Fibroblast of skin of left biceps (primary cell): ENCODE measurements around the gene PALLD.
"Not testable (repeated sequence)": the region's sequence is repeated elsewhere in the genome, so short reads cannot be mapped to it uniquely, and the experiment has no call there.

Experiments
- DNase-seq, 2 experiments: peaks; one replicate each; pipeline ENCODE4 v3.0.0-alpha.2; 2013; ENCODE audit warnings: low read depth in 2 of 2

Gene PALLD

DNA sequence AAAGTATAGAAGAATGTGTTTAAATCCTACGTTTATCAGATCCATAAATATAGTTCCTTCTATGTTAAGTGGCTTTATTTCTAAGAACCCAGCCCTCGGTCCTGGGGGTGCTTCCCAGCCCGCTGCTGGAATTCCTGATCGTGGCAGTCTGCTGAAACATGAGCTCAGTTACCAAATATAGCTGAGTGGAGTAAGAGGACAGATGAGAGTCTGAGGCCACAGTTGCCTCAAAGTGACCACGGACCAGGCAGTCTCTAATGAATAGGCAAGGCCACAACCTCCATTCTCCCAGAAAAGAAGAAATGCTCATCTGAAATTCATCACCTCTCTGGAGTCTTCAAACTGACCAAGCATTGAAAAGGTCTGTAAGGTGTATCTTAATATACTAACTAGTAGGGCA lies at the start of gene PALLD:
Gene PALLD (plus strand): TSS at position 219 of the 400 bp plus-strand sequence.
- no peak for DNase-seq

DNA sequence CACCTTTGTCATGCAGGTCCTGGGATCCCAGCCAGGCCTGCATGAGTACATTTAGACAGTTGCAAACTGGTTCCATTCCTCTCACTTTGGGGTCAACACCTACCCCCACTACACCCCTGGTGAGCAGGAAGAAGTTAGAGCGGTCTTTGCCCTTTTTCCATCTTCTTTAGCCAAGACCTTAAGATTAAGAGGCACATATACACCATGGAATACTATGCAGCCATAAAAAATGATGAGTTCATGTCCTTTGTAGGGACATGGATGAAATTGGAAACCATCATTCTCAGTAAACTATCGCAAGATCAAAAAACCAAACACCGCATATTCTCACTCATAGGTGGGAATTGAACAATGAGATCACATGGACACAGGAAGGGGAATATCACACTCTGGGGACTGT lies 47.8 kb upstream of the PALLD start:
- DNase-seq, result not testable (repeated sequence)

DNA sequence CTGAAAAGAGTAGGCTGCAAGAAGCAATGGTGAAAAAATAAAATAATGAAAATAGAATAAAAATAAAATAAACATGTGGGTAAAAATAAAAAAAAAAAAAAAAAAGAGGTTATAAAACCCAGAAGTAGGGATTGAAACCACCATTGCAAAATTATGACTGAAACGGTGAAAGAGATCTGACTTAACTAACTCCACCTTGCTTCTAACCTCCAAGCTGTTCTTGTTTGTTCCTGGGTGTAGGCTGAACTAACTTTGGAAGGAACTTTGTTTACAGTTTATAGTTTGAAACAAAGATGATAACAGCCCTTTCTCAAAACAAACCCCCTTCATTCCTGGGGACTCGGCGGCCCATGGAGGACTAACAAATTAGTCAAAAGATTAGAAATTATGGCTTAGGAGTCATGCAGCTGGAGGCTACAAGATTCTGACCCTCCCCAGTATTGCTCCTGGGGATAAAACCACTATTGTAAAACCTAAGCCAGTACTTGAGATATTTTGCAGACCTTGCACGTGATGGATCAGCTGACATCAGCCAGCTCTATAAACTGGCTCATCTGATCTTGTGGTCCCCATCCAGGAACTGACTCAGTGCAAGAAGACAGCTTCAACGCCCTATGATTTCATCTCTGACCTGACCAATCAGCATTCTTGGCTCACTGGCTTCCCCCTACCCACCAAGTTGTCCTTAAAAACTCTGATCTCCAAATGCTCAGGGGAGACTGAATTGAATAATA lies 47.0 kb upstream of the PALLD start:
- peak in 1 of 2 experiments; percentile 9 for DNase-seq

DNA sequence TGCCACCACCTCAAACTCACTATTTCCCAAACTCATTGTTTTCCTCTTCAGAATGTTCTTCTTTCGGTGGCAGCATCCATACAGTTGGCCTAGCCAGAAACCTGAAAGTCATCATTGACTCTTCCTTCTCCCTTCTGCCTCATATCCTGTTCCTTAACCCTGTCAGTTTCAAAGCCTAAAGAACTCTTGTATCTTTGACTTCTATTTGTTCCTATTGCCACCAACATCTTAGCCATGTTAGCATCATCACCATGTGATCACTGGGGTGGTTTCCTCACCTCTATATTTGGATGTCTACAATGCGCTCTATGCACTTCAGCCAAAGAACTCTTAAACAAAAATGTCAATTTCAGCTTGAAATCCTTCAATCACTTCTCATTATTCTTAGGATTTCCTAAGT lies 45.5 kb upstream of the PALLD start:
- DNase-seq, result no peak

DNA sequence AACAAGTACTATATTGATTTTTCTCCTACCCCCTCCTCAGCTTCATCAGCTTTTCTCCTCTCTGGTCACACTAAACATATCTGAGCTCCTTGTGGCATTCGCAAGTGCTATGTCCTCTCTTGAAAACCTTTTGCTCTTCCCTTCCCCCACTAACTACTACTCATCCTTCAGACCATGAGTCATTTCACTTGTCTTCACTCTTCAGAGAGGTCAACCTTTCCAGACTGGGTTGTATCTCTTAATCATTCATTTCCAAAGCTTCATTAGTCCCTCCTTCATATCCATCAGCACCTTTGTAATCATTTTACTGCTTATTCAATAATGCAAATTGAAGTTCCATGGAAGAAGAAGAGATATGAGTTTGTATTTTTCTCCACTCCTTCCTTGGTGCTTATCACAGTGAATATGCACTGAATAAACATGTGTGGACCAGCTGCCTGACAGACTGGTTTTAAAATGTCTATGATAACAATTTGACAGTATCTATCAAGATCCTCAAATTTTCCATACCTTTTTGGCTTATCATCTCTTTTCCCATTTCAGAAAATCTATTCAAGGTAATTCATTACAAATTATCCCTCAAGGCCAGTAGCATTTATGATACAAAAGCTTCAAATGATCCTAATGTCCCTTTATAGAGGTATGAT lies 45.0 kb upstream of the PALLD start:
- DNase-seq, result peak in 1 of 2 experiments; percentile 19

DNA sequence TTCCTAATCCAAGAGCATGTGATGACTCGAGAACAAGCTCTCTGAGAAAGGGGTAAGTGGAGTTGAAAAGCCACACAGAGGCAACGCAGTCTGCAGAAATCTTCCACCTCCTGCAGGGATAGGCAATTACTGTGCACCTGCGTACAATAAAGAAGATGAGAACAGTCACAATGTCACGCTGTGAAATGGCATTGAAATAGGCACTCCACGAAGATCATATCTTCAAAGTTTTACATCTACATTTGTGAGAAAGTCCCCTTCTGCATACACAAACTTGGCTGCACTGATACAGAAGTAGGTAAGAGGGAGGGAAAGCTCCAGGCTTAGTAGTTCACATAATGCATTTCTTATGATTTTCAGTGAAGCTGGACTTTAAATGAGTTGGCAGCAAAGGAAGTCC lies 43.7 kb upstream of the PALLD start:
- no peak for DNase-seq

DNA sequence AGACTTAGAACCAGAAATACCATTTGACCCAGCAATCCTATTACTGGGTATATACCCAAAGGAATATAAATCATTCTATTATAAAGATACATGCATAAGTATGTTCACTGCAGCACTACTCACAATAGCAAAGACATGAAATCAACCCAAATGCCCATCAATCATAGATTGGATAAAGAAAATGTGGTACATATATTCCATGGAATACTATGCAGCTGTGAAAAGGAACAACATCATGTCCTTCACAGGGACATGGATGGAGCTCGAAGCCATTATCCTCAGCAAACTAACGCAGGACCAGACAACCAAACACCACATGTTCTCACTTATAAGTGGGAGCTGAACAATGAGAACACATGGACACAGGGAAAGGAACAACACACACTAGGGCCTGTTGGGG lies 38.6 kb upstream of the PALLD start:
- DNase-seq, result not testable (repeated sequence)

DNA sequence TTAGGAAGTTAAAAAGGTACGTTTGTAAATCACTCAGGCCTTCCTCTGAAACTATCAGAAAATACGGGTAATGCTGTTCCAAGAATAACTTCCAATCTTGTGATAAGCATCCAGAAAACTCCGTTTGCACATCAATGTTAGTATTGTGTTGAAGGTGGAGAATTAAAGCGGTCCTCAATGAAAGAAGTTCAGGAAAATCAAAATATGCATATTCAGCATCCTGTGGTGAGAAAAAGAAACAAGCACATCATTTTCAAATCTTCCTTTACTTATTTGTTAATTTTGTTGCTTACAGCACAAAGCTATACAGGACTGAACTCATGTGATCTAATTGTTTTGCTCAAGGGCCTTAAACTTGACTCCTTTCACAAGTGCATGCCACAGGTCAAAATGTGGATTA lies 35.0 kb upstream of the PALLD start:
- no peak for DNase-seq

DNA sequence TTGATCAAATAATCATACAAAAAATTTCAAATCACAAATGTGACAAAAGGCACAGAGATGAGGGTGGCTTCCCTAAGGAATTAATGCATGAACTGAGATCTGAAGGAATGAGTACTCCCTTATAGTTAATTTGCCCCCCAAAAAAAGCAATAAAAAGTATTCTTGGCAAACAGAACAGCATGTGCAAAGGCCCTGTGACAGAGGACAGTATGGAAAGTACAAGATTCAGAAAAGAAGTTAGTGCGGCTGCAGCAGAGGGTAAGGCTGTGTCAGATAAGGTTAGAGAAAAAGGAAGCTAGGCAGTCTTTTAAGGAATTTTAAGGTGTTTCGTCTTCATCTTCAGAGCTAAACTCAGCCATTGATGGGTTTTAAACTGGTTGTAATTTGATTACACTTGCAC lies 23.9 kb upstream of the PALLD start:
- DNase-seq, result no peak

DNA sequence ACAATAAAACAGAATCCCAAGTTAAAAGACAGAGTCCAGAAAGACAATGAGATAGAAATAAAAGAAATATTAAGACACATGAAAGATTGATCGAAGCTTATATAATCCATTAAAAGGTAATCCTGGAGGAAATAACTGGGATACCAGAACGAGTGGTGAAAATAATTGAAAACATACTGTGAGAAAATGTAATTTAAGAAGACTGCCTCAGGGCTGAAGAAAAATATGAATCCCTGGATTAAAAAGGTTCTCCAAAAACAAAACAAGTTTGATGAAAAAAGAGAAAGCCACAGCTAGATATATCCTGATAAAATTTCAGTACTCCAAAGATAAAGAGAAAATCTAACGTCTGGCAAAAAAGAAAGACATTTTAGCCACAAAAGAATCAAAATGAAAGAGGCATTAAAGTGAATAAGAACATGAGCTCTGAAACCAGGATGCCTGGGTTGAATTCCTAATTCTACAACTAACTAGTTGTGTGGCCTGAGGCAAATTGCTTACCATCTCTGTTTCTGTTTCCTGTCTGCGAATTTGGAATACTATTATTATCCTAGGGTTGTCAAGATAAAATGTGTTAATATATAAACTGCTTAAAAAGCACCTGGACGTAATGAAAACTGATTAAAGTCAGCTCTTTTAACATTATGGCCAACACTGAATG lies 22.1 kb upstream of the PALLD start:
- no peak for DNase-seq

DNA sequence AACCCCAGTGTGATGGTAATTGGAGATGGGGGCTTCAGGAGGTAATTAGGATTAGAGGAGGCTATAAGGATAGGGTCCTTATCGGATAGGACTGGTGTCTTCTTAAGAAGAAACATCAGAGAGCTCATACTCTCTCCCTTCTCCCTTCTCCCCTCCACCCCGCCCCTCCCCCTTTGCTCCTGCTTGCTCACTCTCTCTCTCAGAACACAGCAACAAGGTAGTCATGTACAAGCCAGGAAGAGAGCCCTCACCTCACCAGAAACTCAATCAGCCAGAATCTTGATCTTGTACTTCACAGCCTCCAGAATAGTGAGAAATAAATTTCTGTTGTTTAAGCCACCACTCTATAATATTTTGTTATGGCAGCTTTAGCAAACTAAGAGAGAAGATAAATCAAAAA lies 21.1 kb upstream of the PALLD start:
- no peak for DNase-seq

DNA sequence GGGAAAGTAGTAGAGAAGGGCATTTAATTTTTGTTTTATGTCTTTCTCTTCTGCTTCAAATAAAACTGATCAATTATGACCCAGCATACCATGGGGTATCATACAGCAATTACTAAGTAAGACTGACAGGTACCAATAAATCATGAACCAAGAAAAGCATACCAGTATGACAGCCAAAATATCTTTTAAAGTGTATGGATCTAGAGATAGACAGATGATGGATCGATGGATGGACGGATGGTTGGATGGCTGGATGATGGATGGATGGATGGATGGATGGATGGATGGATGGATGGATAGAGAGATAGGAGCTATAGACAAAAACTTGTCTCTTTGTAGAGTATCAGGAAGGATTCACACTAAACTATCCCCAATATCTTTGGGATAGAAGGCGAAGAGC lies 18.0 kb upstream of the PALLD start:
- DNase-seq, result no peak

DNA sequence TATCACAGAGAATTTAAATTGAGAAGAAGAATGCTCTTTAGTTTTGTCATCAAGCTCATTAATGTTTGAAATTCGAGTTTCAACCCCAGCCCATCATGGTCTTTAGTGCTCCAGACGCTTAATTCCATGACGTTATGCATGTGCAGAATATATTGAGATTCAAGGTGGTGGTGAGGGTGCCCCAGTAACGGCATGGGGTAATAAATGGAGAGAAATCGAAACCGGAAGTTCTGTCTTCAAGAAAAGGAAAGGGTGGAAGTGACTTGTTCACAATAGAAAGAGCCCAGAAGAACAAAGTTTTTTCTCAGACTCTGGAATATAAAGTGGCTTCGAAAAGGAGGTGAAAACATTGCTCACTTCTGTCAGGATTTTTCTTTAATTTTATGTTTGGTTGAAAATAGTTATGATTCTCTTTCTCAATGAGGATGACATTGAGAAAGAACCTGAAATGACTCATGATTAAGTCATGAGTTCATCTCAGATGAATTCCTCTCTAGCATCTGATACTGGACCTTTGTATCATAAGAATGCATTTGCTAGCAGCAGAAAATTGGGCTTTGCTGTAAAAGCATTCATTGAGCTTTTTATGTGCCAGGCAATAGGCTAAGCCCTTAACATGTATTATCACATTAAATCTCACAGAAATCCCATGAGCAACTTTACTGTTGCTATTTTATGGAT lies 15.8 kb upstream of the PALLD start:
- peak; percentile 53 to 55 for DNase-seq

DNA sequence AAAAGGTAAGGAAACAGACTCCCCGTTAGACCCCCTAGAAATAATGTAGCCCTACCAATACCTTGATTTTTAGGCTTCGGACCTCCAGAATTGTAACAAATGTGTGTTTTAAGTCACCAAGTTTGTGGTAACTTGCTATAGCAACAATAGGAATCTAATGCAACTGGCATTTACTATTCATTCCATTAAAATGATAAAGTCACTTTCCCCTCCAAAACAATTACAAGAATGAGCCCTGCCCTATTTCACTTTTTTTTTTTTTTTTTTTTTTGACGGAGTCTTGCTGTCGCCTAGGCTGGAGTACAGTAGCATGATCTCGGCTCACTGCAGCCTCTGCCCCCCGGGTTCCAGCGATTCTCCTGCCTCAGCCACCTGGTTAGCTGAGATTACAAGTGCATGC lies 13.0 kb upstream of the PALLD start:
- DNase-seq, result peak; percentile 42 to 47

DNA sequence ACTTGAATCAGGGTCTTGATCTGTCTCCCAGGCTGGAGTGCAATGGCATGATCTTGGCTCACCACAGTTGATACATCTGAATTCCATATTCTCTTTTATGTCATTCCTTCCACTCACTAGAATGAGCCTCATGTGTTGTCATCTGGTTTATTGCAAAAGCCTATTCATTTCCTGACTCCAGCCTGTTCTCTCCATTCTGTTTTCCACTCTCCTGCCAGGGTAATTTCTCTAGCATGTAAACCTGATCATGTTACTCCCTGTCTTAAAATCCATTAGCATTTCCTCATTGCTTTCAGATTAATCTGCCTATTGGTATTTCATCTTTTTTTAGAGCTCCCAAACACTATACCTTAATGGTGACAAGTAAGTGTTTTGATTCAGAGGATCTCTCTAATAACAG lies 12.2 kb upstream of the PALLD start:
- peak; percentile 85 to 88 for DNase-seq

DNA sequence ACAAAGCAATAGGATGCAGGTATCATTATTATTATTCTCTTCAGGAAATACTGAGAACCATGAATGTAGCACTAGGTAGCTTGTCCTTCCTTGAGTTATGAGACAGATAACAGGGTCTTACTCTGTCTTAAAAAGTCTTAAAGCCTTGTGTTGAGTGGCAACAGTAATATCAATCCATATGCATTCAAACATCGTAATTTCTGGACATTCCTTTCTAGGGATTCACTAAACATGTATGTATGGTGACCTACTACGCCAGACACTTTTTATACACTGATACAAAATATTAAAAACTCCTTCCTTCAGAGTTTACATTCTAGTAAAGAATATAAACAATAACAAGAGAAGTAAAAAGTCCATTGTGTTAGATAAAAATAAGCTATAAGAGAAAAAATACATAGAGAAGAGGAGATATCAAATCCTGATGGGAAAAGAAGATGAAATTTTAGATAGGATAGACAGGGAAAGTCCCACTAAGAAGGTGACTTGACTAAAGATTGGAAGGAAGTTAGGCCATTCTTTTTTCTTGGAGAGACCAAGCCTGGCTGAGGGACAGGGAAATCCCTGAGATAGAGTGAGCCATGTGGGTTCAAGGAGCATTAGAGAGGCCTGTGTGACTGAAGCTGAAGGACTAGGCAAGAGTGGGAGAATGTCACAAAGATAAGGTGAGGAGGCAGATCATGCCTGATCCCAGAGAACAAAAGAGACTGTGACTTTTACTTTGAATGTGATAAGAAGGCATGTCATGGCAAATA lies 11.5 kb upstream of the PALLD start:
- no peak for DNase-seq

DNA sequence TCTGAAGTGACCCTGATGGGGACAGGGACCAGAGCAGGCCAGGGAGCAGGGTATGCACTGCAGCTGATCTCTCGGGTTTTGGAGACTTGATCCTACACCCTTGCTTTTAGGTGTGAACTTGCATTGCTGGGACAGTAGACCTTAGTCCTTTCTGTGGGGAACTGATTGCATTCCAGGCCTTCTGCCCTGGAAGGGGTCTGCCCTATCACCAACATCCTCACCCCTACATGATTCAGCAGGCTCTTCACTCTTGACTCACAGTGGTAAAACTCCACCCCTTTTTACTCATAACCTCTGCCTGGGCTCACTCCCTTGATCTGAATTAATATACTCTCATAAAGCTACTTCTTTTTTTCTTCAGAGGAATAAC lies 10.0 kb upstream of the PALLD start:
- DNase-seq, result no peak

DNA sequence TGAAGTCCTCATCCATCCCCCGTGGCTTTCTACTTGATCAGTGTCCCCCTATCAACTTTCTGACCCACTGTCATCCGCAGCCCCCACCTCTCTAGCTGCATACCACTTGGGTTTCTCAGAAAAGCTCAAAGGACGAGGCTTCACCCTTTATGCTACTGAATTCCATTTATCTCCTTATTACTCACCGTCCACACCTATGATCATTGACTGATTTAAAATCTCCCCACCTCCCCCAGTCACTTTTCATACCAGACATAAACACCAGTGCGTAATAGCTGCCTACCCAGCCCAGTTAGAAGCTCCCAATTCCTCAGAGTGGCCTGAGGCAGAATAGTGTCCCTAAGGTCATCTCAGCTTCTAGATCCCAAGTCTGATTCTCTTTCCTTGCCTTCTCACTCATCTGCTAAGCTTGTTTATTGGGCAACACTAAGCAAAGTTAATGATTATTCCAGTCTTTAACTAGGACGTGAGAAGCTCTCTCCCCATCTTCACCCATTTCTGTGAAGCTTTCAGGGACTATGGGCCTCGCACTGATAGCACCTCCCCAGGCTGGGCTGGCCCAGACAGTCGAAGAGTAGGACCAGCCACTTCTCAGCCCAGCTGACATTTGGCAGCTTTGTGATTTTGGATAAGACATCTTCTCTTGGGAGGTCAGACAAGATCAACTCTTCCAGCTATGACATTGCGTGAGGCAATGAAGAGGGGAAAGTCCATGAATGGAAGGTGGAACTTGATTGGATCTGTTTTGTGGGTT lies 9.4 kb upstream of the PALLD start:
- no peak for DNase-seq

DNA sequence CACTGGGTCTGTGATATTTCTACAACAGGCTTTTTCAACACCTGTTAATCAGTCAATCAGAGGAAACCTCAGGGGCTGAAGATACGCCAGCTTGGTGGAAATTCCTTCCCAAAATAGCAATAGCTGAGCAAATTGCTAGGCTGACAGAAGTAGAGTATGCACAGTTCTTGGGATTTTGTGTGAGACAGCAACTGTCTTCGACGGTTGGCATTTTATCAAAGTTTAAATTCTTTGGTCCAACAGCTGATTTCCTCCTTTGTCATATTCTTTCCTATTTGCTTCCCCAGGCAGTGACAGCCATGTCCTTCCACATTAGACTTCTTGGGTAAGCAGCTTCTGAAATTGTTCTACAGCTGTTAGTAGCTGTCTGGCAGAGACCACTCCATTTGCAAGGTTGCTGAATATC lies 8.0 kb upstream of the PALLD start:
- no peak for DNase-seq

DNA sequence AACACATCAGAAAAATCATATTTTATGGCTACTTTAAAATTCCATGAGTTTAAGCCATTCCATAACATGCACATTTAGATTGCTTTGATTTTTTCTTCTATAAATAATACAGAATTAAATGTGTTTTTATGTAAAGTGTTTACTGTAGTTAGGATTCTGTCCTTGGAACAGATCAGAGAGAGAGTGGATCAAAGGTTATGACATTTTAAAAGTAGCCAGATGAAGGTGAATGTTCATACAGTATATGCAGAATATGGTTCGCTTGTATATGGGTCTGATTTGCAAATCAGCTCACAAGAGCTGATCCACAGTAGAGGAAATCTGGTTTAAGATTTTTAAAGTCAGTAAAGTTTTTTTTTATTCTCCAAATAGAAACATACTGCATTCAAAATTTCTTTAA lies 7.2 kb upstream of the PALLD start:
- DNase-seq, result no peak

DNA sequence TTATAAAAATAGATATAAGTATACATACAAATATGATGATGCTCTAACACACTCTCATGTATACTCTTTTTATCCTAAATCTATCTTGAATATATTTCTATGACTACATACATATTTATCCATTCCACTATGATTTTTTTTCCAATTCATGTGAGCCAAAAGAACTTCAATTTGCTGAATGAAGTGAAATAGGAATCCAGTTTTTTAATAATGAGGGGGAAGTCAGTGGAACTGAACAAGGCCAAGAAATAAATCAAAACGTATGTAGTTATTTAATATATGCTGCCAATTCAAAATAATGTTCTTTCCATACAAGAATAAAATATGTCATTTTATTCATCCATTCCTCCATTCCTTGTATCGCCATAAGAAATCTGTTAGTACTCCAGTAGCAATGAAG lies 6.1 kb upstream of the PALLD start:
- DNase-seq, result no peak
